NCI-H526 (cell line): ENCODE data around the gene MIEF2.
"Not testable (repeated sequence)": the region's sequence is repeated elsewhere in the genome, so short reads cannot be mapped to it uniquely, and the experiment has no call there.

ENCODE experiments used
- DNase-seq, 2 experiments: peaks; one replicate each; lab custom pipeline; 2025; lab: John Stamatoyannopoulos, UW

The MIEF2 gene

GRCh38 chr17:18291718-18292540 lies 31.5 kb downstream of the MIEF2 start:
- DNase-seq = no peak

GRCh38 chr17:18298061-18298460 lies 37.6 kb downstream of the MIEF2 start:
- not testable (repeated sequence) for DNase-seq

GRCh38 chr17:18300725-18301480 lies 40.4 kb downstream of the MIEF2 start:
- no peak for DNase-seq

GRCh38 chr17:18303206-18303605 lies 42.7 kb downstream of the MIEF2 start:
- not testable (repeated sequence) for DNase-seq

GRCh38 chr17:18309202-18309601 lies 48.7 kb downstream of the MIEF2 start:
- DNase-seq = no peak

- DNase-seq = no peak
Measured at GRCh38 chr17:18314059-18314730, 53.7 kb downstream of the MIEF2 start.

GRCh38 chr17:18314731-18315561 lies 54.5 kb downstream of the MIEF2 start, which contains the start of the genes SMCR8 and TOP3A:
Gene SMCR8, plus strand, starts transcription at chr17:18315293. Its CDS starts 497 bp downstream, at chr17:18315790.
Gene TOP3A, minus strand, starts transcription at chr17:18314994. Its CDS starts 216 bp downstream, at chr17:18314778.
- DNase-seq = peak; percentile 89 to 96

- no peak for DNase-seq
Measured at GRCh38 chr17:18315562-18315922, 55.1 kb downstream of the MIEF2 start.

- DNase-seq = no peak
Measured at GRCh38 chr17:18315961-18316360, 55.5 kb downstream of the MIEF2 start.
